NCI-H748 (cell line): ENCODE data around the gene THEMIS.

ENCODE experiments used
- DNase-seq: peaks from one replicate; lab custom pipeline; 2025; ENCODE audit not compliant: unreplicated experiment; lab: John Stamatoyannopoulos, UW

THEMIS gene

GRCh38 chr6:127812985-127813698 lies 87.7 kb downstream of the THEMIS start:
- no peak for DNase-seq

GRCh38 chr6:127811900-127812570 lies 88.8 kb downstream of the THEMIS start:
- DNase-seq = peak; percentile 87

DNA sequence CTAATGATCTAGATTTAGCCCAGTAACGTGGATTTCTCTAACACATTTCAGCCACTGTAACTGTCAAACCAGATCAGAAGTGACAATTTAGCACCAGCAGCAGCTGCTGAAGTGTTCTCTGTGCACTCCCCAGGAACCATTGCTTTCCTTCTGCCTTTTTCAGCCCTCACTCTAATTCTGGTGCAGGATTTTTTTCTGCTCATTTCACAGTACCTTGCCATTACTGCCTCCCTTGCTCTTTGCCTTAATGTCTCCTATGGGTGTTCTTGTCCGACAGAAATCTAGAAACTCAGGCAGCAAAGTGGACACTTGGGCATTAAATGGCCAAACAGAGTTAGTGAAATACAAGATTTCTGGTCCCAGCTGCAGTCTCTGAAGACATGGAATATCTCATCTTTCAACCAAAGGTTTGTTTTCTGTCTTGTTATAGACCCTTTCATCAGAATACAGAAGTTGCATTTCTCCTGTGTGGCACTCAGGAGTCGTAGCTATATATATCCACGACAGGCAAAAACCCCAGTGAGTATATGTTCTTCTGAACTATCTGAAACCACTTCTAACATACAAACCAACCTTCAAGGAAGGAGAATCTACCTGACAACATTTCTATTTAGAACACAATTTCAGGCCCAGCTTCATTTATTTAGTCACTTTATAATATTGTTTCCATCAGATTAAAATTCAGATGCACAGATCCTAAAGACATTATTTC lies 92.9 kb downstream of the THEMIS start:
- DNase-seq = no peak

- DNase-seq = no peak
Measured at GRCh38 chr6:127796713-127797112, 104.1 kb downstream of the THEMIS start.

- no peak for DNase-seq
Measured at GRCh38 chr6:127794405-127794804, 106.5 kb downstream of the THEMIS start.

- no peak for DNase-seq
Measured at GRCh38 chr6:127793396-127793795, 107.5 kb downstream of the THEMIS start.

DNA sequence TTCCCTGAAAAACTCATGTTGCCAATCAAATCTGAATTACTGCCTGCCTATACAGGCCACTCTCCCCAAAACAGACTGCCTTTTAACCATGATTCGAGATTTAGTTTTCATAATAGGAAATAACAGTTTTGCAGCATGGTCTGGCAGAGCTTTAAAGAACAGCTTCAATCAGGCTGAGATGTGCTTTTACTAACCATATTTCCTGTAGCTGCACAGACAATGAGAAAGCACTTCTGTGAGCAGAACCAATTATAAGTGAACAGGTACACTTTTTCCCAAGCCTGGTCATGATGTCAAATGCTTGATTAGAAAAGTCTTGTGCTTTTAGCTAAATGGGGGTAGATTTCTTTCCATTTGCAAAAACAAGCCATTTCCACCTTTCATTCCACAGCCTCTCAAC lies 108.2 kb downstream of the THEMIS start:
- DNase-seq = no peak

DNA sequence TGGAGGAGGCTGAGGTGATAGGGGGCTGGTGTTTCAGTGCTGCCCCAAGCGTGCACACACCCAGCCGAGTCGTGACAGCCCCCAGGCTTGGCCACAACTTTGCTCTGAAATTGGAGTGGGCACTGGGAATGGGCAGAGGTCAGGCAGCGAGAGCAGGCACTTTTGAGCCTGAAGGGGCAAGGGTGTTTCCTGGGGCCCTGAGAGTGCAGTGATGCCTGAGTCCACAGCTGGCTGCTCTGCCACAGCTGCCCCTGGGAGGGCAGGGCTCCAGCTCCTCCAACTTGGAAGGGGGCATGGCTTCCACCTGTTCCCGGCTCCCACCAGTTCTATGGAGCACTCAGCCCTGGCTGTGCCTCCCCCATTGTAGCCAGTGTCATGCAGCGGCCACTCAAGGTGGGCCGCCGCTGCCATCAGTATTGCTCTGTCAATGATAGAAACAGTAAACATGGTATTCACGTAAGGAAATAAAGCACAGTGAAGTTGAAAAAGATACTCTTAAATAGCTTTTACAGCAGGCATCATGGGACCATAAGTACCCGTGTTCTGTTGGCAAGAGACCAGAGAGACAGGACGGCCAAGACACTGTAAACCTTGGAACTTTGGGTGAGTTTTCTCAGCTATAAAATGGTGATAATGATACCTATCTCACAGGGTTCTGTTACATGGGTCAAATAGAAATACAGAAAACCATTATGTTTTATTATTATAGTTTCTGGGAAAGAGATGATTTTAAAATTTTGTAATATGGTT lies 108.9 kb downstream of the THEMIS start:
- no peak for DNase-seq

DNA sequence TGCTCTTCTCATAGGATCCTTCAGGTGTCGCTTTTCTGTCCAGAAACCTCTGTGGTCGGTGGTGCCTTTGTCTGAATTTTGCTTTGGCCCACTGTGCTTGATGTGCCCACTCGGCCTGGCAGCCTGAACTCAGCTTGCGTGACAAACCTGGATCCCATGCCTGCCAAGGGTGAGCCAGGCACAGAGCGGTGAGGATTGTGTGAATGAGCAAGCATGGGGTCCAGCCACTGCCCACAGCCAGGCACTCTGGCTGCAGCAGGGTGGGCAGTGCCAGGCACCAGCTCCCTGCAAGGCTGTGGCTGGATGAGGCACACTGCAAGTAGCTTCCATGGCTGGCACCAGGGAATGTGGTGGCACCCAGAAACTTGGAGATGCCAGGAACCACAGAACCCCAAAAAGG lies 110.3 kb downstream of the THEMIS start:
- DNase-seq = no peak

DNA sequence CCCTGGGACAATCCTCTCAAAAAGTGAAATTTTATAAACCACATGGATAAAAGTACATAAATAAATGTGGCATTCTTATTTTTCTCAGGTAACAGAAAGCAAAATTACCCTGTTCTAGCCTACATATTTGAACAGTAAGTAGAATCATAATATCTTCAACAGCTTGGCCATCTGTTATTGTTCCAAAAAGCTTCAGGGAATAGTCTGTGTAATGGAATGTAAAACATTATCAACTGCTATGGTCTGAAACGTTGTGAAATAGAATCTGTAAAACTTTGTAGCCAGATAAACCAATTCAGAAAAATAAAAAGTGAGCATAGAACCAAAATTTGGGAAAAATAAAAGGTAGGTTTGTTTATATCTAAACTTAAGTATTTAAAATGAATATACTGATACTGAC lies 114.7 kb downstream of the THEMIS start:
- no peak for DNase-seq

GRCh38 chr6:127784468-127784867 lies 116.4 kb downstream of the THEMIS start:
- no peak for DNase-seq

- peak; percentile 45 for DNase-seq
Measured at GRCh38 chr6:127781636-127782272, 119.1 kb downstream of the THEMIS start.

- no peak for DNase-seq
Measured at GRCh38 chr6:127776320-127776719, 124.5 kb downstream of the THEMIS start.

- no peak for DNase-seq
Measured at GRCh38 chr6:127775371-127775770, 125.5 kb downstream of the THEMIS start.

GRCh38 chr6:127768745-127769144 lies 132.1 kb downstream of the THEMIS start:
- DNase-seq = no peak

DNA sequence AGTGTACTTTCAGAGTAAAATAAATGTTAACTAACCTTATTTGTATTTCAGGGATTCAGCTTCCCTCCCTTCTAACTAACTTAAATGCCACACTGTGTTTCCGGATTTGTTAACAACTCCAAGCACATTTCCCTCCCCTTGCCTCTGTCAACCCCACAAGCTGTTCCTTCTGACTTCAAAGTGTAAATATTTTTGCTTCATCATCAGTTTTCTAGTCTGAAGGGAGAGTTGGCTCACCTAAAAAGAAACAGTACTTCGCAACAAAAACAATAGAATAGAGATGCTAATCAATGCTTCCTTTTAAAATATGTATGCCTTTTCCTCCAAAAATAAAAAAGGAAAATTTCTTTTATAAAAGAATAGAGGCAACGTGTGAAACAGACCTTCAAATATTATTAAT lies 132.6 kb downstream of the THEMIS start:
- no peak for DNase-seq

GRCh38 chr6:127765949-127766348 lies 134.9 kb downstream of the THEMIS start:
- DNase-seq = no peak

DNA sequence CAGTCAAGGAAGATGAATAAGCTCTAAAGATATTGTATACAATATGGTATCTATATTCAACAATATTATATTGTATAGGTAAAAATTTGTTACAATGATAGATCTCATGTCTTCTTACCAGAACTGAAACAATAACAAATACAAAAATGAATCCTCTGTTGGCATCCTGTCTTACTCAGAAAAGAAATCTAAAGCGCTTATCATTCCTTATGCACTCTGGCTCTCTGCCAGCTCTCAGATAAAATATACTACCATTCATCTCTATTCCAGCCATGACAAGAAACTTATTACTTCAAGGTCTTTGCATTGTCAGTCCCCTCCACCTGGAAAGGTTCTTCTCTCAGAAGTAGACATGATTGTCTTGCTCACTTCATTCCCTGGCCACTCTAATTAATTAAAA lies 138.6 kb downstream of the THEMIS start:
- DNase-seq = no peak

GRCh38 chr6:127761084-127761483 lies 139.8 kb downstream of the THEMIS start:
- DNase-seq = no peak

GRCh38 chr6:127749095-127749494 lies 151.8 kb downstream of the THEMIS start:
- DNase-seq = no peak

DNA sequence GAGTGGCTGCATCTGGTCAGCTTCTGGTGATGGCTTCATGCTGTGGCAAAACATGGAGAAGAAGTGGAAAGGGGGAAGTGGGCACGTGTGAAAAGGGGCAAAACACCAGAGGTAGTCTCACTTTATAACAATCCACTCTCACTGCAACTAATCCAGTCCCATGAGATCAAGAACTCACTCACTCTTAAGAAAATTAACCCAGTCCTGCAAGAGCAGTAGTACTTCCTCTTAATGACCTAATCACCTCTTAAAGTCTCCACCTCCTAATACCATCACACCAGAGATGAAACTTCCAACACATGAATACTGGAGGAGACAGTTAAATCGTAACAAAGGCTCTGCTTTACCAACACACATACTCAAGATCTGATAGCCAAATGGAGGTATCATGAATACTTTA lies 152.6 kb downstream of the THEMIS start:
- no peak for DNase-seq
